Trophoblast cell (in vitro differentiated cells and primary cell): ENCODE data around the gene ZDHHC8.

ENCODE experiments used
- DNase-seq, 2 donors: peaks; one replicate each; pipeline ENCODE4 v3.0.0-alpha.2; 2016
- H2AFZ ChIP-seq: 2 replicates; pipeline ENCODE4 v1.6.1; 2013; ENCODE audit warnings: low read length, moderate library complexity, mild to moderate bottlenecking; ENCODE audit not compliant: insufficient read depth, poor library complexity
- H2AK5ac ChIP-seq: 2 replicates; pipeline ENCODE4 v1.6.1; 2013; ENCODE audit warnings: mild to moderate bottlenecking, low read length
- H2BK120ac ChIP-seq: 2 replicates; pipeline ENCODE4 v1.6.1; 2013; ENCODE audit warnings: low read length, mild to moderate bottlenecking, moderate library complexity; ENCODE audit not compliant: insufficient read depth, poor library complexity
- H2BK12ac ChIP-seq: 2 replicates; pipeline ENCODE4 v1.6.1; 2013; ENCODE audit warnings: mild to moderate bottlenecking, low read length, moderate library complexity
- H2BK5ac ChIP-seq: 2 replicates; pipeline ENCODE4 v1.6.1; 2013; ENCODE audit warnings: low read length, low read depth, moderate library complexity, mild to moderate bottlenecking; ENCODE audit not compliant: poor library complexity
- H3K14ac ChIP-seq: 2 replicates; pipeline ENCODE4 v1.6.1; 2013; ENCODE audit warnings: mild to moderate bottlenecking, low read length
- H3K18ac ChIP-seq: 2 replicates; pipeline ENCODE4 v1.6.1; 2013; ENCODE audit warnings: mild to moderate bottlenecking, low read length
- H3K23ac ChIP-seq: 2 replicates; pipeline ENCODE4 v1.6.1; 2013; ENCODE audit warnings: low read length
- H3K27ac ChIP-seq: 2 replicates; pipeline ENCODE4 v1.5.1; 2013; ENCODE audit warnings: low read depth, mild to moderate bottlenecking, inconsistent platforms, low read length, moderate library complexity
- H3K27me3 ChIP-seq: 2 replicates; pipeline ENCODE4 v1.6.1; 2013; ENCODE audit warnings: inconsistent platforms, mild to moderate bottlenecking, low read length, moderate library complexity; ENCODE audit not compliant: insufficient read depth
- H3K36me3 ChIP-seq, 2 experiments: 1 replicate in 1 of 2; 2 replicates in 1 of 2; pipeline ENCODE4 v1.6.1; 2013; ENCODE audit warnings: low read length in 2 of 2, mild to moderate bottlenecking in 2 of 2, moderate library complexity in 1 of 2; ENCODE audit not compliant: insufficient read depth in 2 of 2, control insufficient read depth in 1 of 2
- H3K4ac ChIP-seq: 2 replicates; pipeline ENCODE4 v1.6.1; 2013; ENCODE audit warnings: low read depth, mild to moderate bottlenecking, low read length, moderate library complexity
- H3K4me1 ChIP-seq, 2 experiments: 1 replicate in 1 of 2; 2 replicates in 1 of 2; pipeline ENCODE4 v1.6.1; 2013; ENCODE audit warnings: low read length in 2 of 2, mild to moderate bottlenecking in 2 of 2, moderate library complexity in 1 of 2; ENCODE audit not compliant: insufficient read depth in 2 of 2, control insufficient read depth in 1 of 2
- H3K4me2 ChIP-seq: 2 replicates; pipeline ENCODE4 v1.6.1; 2013; ENCODE audit warnings: inconsistent platforms, mild to moderate bottlenecking, low read length, moderate library complexity
- H3K4me3 ChIP-seq: 2 replicates; pipeline ENCODE4 v1.5.1; 2013; ENCODE audit warnings: mild to moderate bottlenecking, low read depth, low read length, inconsistent platforms
- H3K79me1 ChIP-seq: one replicate; pipeline ENCODE4 v1.6.1; 2013; ENCODE audit warnings: low read length
- H3K79me2 ChIP-seq: 2 replicates; pipeline ENCODE4 v1.6.1; 2013; ENCODE audit warnings: low read length, mild to moderate bottlenecking; ENCODE audit not compliant: control insufficient read depth, insufficient read depth, poor library complexity
- H3K9ac ChIP-seq: 2 replicates; pipeline ENCODE4 v1.6.1; 2013; ENCODE audit warnings: mild to moderate bottlenecking, low read length
- H3K9me3 ChIP-seq: 2 replicates; pipeline ENCODE4 v1.6.1; 2013; ENCODE audit warnings: low read depth, mild to moderate bottlenecking, control low read depth, inconsistent platforms, low read length; ENCODE audit not compliant: insufficient read depth
- H4K12ac ChIP-seq: 2 replicates; pipeline ENCODE4 v1.6.1; 2013; ENCODE audit warnings: low read depth, mild to moderate bottlenecking, low read length, moderate library complexity
- H4K8ac ChIP-seq: 2 replicates; pipeline ENCODE4 v1.6.1; 2013; ENCODE audit warnings: low read depth, mild to moderate bottlenecking, low read length, moderate library complexity
- H4K91ac ChIP-seq: one replicate; pipeline ENCODE4 v1.6.1; 2013; ENCODE audit warnings: low read depth, mild to moderate bottlenecking, low read length, moderate library complexity
- WGBS: extraction: QIAGEN DNeasy Blood & Tissue Kit; methylation state at CpG from one replicate; pipeline ENCODE4 v1.1.7; 2013; ENCODE audit warnings: missing lambda C conversion rate; ENCODE audit not compliant: insufficient read length, insufficient coverage; ENCODE audit errors: extremely low coverage; 5-methylcytosine and 5-hydroxymethylcytosine counted together

The ZDHHC8 gene

DNA sequence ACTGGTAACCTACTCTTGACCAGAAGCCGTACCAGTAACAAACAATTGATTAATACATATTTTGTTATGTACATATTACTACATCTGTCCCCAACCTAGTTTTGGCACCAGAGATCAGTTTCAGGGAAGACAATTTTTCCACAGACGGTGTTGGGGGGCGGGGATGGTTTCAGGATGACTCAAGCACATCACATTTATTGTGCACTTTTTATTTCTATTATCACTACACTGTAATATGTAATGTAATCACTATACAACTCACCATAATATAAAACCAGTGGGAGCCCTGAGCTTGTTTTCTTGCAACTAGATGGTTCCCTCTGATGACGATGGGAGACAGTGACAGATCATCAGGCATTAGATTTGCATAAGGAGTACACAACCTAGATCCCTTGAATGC lies 36.1 kb upstream of the ZDHHC8 start:
- no peak overlapping the region for H2AK5ac ChIP-seq
- no peak overlapping the region for H3K27ac ChIP-seq
- no peaks in the 10 kb centered on the region for H3K9me3 ChIP-seq
- H3K4me2 ChIP-seq = no peak overlapping the region
- H3K4me1 ChIP-seq = no peaks in the 10 kb centered on the region
- H4K8ac ChIP-seq = no peak overlapping the region
- H3K4ac ChIP-seq = no peak overlapping the region
- H3K27me3 ChIP-seq = no peaks in the 10 kb centered on the region
- H3K4me3 ChIP-seq = no peak overlapping the region
- no peak for DNase-seq
- H3K79me2 ChIP-seq = no peaks in the 10 kb centered on the region
- no peak overlapping the region for H2BK5ac ChIP-seq
- H3K14ac ChIP-seq = no peak overlapping the region
- H3K79me1 ChIP-seq = no peaks in the 10 kb centered on the region
- H3K36me3 ChIP-seq = peaks cover 59 to 77% of the 10 kb centered on the region in 2 experiments
- H2AFZ ChIP-seq = no peak overlapping the region
- no peak overlapping the region for H4K12ac ChIP-seq
- H3K18ac ChIP-seq = no peak overlapping the region
- no peak overlapping the region for H3K23ac ChIP-seq
- no peak overlapping the region for H2BK12ac ChIP-seq
- no peak overlapping the region for H3K9ac ChIP-seq
- no peak overlapping the region for H4K91ac ChIP-seq
- no CpG with 5 or more reads among the region's 4 CpGs for WGBS
- no peak overlapping the region for H2BK120ac ChIP-seq

DNA sequence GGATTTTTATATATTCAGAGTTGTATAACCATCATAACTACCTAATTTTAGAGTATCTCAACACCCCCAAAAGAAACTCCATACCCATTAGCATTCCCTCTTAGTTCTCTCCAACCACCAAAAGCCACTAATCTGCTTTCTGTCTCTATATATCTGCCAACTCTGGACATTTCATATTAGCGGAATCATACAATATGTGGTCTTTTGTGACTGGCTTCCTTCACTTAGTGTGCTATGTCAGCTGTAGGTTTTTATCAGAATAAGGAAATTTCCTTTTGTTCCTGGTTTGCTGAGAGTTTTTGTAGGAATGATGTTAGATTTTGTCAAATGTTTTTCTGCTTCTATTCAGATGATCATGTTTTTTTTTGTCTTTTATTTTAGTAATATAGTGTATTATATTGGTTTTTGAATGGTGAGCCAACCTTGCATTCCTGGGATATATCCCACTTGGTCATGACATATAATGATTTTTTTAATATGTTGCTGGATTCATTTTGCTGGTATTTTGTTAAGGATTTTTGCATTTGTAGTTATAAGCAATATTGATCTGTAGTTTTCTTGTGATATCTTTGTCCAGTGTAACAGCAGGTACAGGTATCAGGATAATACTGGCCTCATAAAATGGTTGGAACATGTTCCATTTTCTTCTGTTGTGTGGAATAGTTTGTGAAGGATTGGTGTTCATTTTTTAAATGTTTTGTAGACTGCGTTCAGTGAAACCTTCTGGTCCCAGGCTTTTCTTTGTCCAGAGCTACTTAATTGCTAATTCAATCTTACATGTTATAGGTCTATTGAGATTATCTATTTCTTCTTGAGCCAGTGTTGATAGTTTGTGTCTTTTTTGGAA lies 34.8 kb upstream of the ZDHHC8 start:
- no peak overlapping the region for H2AFZ ChIP-seq
- no peak overlapping the region for H4K91ac ChIP-seq
- H4K12ac ChIP-seq = no peak overlapping the region
- no peak overlapping the region for H2BK5ac ChIP-seq
- no peak overlapping the region for H3K4me2 ChIP-seq
- no peaks in the 10 kb centered on the region for H3K79me1 ChIP-seq
- H3K14ac ChIP-seq = no peak overlapping the region
- no peak overlapping the region for H2AK5ac ChIP-seq
- no CpG with 5 or more reads among the region's 2 CpGs for WGBS
- no peak for DNase-seq
- H2BK12ac ChIP-seq = no peak overlapping the region
- H3K18ac ChIP-seq = no peak overlapping the region
- H3K4ac ChIP-seq = no peak overlapping the region
- H3K23ac ChIP-seq = no peak overlapping the region
- H3K79me2 ChIP-seq = no peaks in the 10 kb centered on the region
- H3K27ac ChIP-seq = no peak overlapping the region
- H3K4me3 ChIP-seq = no peak overlapping the region
- H3K9me3 ChIP-seq = no peaks in the 10 kb centered on the region
- H3K27me3 ChIP-seq = no peaks in the 10 kb centered on the region
- H3K9ac ChIP-seq = no peak overlapping the region
- no peak overlapping the region for H2BK120ac ChIP-seq
- H3K4me1 ChIP-seq = no peaks in the 10 kb centered on the region
- no peak overlapping the region for H4K8ac ChIP-seq
- peaks cover 60 to 75% of the 10 kb centered on the region in 2 experiments for H3K36me3 ChIP-seq

DNA sequence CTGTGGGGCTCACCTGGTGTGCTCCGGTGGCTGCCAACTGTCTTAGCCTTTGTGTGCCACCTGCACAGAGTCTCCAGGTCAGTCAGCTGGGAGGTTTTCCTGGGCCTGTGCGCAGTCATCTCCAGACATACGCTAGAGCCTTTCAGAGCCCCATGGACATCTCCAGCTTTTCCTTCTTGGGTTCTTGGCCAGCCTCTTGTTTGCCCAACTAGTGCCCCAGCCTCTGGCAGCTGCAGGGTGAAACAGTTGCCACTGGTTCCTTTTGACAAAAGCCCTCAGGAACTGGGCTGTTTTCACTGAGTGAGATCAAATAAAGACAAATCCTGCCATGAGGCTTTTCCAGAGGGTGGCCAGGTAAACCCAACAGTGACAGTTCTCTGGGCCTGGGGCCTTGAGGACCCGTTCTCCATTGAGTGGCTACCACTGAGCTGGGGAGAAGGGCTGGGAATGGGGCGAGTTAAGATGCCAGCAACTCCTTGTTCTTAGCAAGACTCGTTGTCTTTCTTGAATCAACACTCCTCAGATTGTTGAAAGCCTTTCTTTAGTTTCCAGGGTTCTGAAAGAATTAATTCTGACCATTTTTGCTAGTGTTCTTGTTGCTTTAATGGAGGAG lies 32.4 kb upstream of the ZDHHC8 start:
- DNase-seq = no peak
- Histone ChIP-seq H4K8ac (no peak overlapping the region), H3K4me1 (no peaks in the 10 kb centered on the region), H2BK120ac (no peak overlapping the region), H4K91ac (no peak overlapping the region), H2BK12ac (no peak overlapping the region), H3K4me3 (no peak overlapping the region), H2BK5ac (no peak overlapping the region), H3K18ac (no peak overlapping the region), H3K27me3 (no peaks in the 10 kb centered on the region), H2AK5ac (no peak overlapping the region), H3K4me2 (no peak overlapping the region), H3K79me1 (no peaks in the 10 kb centered on the region), H2AFZ (no peak overlapping the region), H3K36me3 (peaks cover 48 to 64% of the 10 kb centered on the region in 2 experiments), H3K27ac (no peak overlapping the region), H4K12ac (no peak overlapping the region), H3K79me2 (no peaks in the 10 kb centered on the region), H3K4ac (no peak overlapping the region), H3K23ac (no peak overlapping the region), H3K9me3 (no peaks in the 10 kb centered on the region), H3K9ac (no peak overlapping the region), H3K14ac (no peak overlapping the region)
- no CpG with 5 or more reads among the region's 6 CpGs for WGBS

DNA sequence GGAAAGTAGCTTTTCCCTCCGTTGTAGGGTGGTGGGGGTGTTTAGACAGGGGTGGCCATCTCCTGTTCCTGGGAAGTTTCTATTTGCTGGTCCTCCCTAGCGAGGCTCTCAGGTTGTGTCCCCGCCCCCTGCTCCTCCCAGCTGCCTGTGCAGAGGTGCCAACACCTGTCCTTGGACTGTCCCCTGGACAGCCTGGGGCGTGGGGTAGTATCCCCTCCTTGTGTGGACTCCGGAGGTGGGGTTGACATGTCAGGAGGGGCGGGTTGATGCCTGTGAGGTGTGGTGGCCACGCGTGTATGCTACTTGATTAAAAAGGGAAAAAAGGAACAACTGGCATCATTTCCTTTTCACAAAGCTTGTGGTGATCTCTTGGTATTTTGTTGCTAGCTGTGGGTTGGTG lies 30.0 kb upstream of the ZDHHC8 start:
- no peak overlapping the region for H3K23ac ChIP-seq
- H3K36me3 ChIP-seq = peaks cover 59 to 68% of the 10 kb centered on the region in 2 experiments
- no peaks in the 10 kb centered on the region for H3K9me3 ChIP-seq
- no peak overlapping the region for H3K27ac ChIP-seq
- H4K8ac ChIP-seq = no peak overlapping the region
- no peak overlapping the region for H3K9ac ChIP-seq
- no peak overlapping the region for H3K4me3 ChIP-seq
- H2BK120ac ChIP-seq = no peak overlapping the region
- H3K79me1 ChIP-seq = no peaks in the 10 kb centered on the region
- H3K18ac ChIP-seq = no peak overlapping the region
- H2BK12ac ChIP-seq = no peak overlapping the region
- no peak overlapping the region for H2BK5ac ChIP-seq
- no peak overlapping the region for H4K91ac ChIP-seq
- no CpG with 5 or more reads among the region's 8 CpGs for WGBS
- H3K79me2 ChIP-seq = no peaks in the 10 kb centered on the region
- no peaks in the 10 kb centered on the region for H3K27me3 ChIP-seq
- no peak overlapping the region for H2AK5ac ChIP-seq
- no peak overlapping the region for H3K14ac ChIP-seq
- no peak overlapping the region for H4K12ac ChIP-seq
- no peak overlapping the region for H3K4me2 ChIP-seq
- no peaks in the 10 kb centered on the region for H3K4me1 ChIP-seq
- H2AFZ ChIP-seq = no peak overlapping the region
- H3K4ac ChIP-seq = no peak overlapping the region
- no peak for DNase-seq
